Measurements from ENCODE around the gene TPD52L1. TPM values are rescaled to one million over a fixed set of nuclear protein-coding genes. Genes with fewer than 3 reads are reported as not detected.

The TPD52L1 gene
- total and polyA plus RNA-seq, 10 of the 15 experiments (the other 5 are each of a cell fraction or from before 2014, with no cell fraction given), result 0.03 to 2.6 (median 0.16) TPM; not detected in 3

DNA sequence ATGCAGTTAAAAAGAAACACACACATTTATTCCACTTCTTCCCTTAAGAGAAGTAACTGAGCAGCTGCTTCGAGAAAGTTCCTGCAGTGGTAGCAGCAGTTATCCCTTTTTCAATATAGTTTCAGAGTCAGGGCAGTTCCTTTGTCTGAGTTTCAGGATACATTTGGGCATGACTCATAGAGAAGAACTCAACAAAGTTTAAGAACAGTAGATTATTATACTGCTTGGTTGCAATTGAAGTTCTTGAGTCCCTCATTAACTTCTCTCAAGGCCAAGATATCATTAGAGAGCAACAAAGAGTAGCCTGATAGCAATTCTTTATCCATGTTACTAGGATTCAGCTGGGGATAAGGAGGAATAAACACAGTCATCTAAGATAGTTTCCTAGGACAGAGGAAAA, 54.4 kb downstream of the TPD52L1 start:
- ChIA-PET CTCF (no interaction called here), POLR2A (no interaction called here), SMC1A (ENCODE audit: uncharacterized antibody, unreplicated experiment) (no interaction called here), RAD21 (ENCODE audit: unreplicated experiment) (no interaction called here)
- no TSS peak for BruUV-seq (replicated peaks)
- H2AFZ ChIP-seq (ENCODE audit: control insufficient read depth, low read depth, low read length), result no peak overlapping the region
- DNase-seq (ENCODE audit: low read depth, low spot score) (no peak), FAIRE-seq (no peak), ATAC-seq (no peak)
- no peak overlapping the region for H3K4me3 ChIP-seq
- no peak overlapping the region for H3K4me2 ChIP-seq (ENCODE audit: control insufficient read depth, insufficient read depth)
- intact Hi-C loops (cut with micrococcal nuclease; ENCODE audit: unreplicated experiment) (no loop called here), in situ Hi-C loops (cut with MboI) (no loop called here)
- H3K4me1 ChIP-seq (ENCODE audit: control insufficient read depth, insufficient read depth, low read length), result no peaks in the 10 kb centered on the region
- no peak overlapping the region for H3K9ac ChIP-seq (ENCODE audit: control insufficient read depth, insufficient read depth, low read length)
- no peaks in the 10 kb centered on the region for H3K36me3 ChIP-seq (ENCODE audit: control insufficient read depth in 2 of 2, insufficient read depth in 2 of 2, low read length in 1 of 2)
- no peaks in the 10 kb centered on the region for H4K20me1 ChIP-seq (ENCODE audit: control insufficient read depth, insufficient read depth)
- H3K9me3 ChIP-seq (replicated peaks; ENCODE audit: control insufficient read depth, insufficient read depth, low read length), result no peaks in the 10 kb centered on the region
- H3K79me2 ChIP-seq (ENCODE audit: control insufficient read depth, insufficient read depth, low read length), result no peaks in the 10 kb centered on the region
- no peak overlapping the region for H3K27ac ChIP-seq (ENCODE audit: control insufficient read depth, insufficient read depth)
- no peaks in the 10 kb centered on the region for H3K27me3 ChIP-seq (replicated peaks in 1 of 2; ENCODE audit: control insufficient read depth in 2 of 2, insufficient read depth in 2 of 2, low read length in 1 of 2)
- 0% methylated on average over 1 of the region's 1 CpG for WGBS (ENCODE audit: insufficient coverage, insufficient replicate concordance, low lambda C conversion rate, missing lambda C conversion rate)
- TF ChIP-seq, protein P1, sequence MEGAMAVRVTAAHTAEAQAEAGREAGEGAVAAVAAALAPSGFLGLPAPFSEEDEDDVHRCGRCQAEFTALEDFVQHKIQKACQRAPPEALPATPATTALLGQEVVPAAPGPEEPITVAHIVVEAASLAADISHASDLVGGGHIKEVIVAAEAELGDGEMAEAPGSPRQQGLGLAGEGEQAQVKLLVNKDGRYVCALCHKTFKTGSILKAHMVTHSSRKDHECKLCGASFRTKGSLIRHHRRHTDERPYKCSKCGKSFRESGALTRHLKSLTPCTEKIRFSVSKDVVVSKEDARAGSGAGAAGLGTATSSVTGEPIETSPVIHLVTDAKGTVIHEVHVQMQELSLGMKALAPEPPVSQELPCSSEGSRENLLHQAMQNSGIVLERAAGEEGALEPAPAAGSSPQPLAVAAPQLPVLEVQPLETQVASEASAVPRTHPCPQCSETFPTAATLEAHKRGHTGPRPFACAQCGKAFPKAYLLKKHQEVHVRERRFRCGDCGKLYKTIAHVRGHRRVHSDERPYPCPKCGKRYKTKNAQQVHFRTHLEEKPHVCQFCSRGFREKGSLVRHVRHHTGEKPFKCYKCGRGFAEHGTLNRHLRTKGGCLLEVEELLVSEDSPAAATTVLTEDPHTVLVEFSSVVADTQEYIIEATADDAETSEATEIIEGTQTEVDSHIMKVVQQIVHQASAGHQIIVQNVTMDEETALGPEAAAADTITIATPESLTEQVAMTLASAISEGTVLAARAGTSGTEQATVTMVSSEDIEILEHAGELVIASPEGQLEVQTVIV (IDR thresholded peaks at IDR 0.05; ENCODE audit: borderline replicate concordance, partially characterized antibody), result no peak
- TF ChIP-seq TCF7 (IDR thresholded peaks at IDR 0.05; ENCODE audit: borderline replicate concordance), result no peak
- TF ChIP-seq, protein P2, sequence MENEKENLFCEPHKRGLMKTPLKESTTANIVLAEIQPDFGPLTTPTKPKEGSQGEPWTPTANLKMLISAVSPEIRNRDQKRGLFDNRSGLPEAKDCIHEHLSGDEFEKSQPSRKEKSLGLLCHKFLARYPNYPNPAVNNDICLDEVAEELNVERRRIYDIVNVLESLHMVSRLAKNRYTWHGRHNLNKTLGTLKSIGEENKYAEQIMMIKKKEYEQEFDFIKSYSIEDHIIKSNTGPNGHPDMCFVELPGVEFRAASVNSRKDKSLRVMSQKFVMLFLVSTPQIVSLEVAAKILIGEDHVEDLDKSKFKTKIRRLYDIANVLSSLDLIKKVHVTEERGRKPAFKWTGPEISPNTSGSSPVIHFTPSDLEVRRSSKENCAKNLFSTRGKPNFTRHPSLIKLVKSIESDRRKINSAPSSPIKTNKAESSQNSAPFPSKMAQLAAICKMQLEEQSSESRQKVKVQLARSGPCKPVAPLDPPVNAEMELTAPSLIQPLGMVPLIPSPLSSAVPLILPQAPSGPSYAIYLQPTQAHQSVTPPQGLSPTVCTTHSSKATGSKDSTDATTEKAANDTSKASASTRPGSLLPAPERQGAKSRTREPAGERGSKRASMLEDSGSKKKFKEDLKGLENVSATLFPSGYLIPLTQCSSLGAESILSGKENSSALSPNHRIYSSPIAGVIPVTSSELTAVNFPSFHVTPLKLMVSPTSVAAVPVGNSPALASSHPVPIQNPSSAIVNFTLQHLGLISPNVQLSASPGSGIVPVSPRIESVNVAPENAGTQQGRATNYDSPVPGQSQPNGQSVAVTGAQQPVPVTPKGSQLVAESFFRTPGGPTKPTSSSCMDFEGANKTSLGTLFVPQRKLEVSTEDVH (IDR thresholded peaks at IDR 0.05; ENCODE audit: low read depth, partially characterized antibody), result no peak
- TF ChIP-seq HDAC2 (IDR thresholded peaks at IDR 0.05), result no peak
- TF ChIP-seq, protein P3, sequence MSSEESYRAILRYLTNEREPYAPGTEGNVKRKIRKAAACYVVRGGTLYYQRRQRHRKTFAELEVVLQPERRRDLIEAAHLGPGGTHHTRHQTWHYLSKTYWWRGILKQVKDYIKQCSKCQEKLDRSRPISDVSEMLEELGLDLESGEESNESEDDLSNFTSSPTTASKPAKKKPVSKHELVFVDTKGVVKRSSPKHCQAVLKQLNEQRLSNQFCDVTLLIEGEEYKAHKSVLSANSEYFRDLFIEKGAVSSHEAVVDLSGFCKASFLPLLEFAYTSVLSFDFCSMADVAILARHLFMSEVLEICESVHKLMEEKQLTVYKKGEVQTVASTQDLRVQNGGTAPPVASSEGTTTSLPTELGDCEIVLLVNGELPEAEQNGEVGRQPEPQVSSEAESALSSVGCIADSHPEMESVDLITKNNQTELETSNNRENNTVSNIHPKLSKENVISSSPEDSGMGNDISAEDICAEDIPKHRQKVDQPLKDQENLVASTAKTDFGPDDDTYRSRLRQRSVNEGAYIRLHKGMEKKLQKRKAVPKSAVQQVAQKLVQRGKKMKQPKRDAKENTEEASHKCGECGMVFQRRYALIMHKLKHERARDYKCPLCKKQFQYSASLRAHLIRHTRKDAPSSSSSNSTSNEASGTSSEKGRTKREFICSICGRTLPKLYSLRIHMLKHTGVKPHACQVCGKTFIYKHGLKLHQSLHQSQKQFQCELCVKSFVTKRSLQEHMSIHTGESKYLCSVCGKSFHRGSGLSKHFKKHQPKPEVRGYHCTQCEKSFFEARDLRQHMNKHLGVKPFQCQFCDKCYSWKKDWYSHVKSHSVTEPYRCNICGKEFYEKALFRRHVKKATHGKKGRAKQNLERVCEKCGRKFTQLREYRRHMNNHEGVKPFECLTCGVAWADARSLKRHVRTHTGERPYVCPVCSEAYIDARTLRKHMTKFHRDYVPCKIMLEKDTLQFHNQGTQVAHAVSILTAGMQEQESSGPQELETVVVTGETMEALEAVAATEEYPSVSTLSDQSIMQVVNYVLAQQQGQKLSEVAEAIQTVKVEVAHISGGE (CRISPR knock-in tag; IDR thresholded peaks at IDR 0.05), result no peak
- TF ChIP-seq NR2C2 (IDR thresholded peaks at IDR 0.05; ENCODE audit: borderline replicate concordance, control insufficient read depth, insufficient read length, low read depth), result no peak
- no peak for TF ChIP-seq TCF3 (IDR thresholded peaks at IDR 0.05; ENCODE audit: borderline replicate concordance, insufficient read depth, low read depth, low read length)
- TF ChIP-seq RAD51 (IDR thresholded peaks at IDR 0.05), result no peak
- TF ChIP-seq, protein P4, sequence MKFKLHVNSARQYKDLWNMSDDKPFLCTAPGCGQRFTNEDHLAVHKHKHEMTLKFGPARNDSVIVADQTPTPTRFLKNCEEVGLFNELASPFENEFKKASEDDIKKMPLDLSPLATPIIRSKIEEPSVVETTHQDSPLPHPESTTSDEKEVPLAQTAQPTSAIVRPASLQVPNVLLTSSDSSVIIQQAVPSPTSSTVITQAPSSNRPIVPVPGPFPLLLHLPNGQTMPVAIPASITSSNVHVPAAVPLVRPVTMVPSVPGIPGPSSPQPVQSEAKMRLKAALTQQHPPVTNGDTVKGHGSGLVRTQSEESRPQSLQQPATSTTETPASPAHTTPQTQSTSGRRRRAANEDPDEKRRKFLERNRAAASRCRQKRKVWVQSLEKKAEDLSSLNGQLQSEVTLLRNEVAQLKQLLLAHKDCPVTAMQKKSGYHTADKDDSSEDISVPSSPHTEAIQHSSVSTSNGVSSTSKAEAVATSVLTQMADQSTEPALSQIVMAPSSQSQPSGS (IDR thresholded peaks at IDR 0.05; ENCODE audit: low read length), result no peak
- no peak for TF ChIP-seq CREM (IDR thresholded peaks at IDR 0.05; ENCODE audit: low read depth)
- no peak for TF ChIP-seq CBFB (IDR thresholded peaks at IDR 0.05; ENCODE audit: low read depth)
- TF ChIP-seq FOXM1 (IDR thresholded peaks at IDR 0.05; ENCODE audit: low read depth, low read length), result no peak
- TF ChIP-seq FOS (IDR thresholded peaks at IDR 0.05; ENCODE audit: borderline replicate concordance, extremely low read depth, insufficient read length), result no peak
- no peak for TF ChIP-seq CBX5 (IDR thresholded peaks at IDR 0.05; ENCODE audit: low read depth)

Measured in GM12878 (cell line).